ENCODE measurements around the gene C2CD4D.
"Not testable (repeated sequence)": the region's sequence is repeated elsewhere in the genome, so short reads cannot be mapped to it uniquely, and the experiment has no call there.

C2CD4D gene
- 0.70 to 4.3 reads per million in 2 donors for total RNA-seq

- peak; percentile 68 for DNase-seq
These were observed at the start of gene C2CD4D for GRCh38 chr1:151839457-151840403. C2CD4D (minus strand) TSS chr1:151839820; CDS start chr1:151838989, 831 bp downstream.

GRCh38 chr1:151888972-151889570 lies 49.5 kb upstream of the C2CD4D start:
- DNase-seq, result no peak

GRCh38 chr1:151887028-151887427 lies 47.4 kb upstream of the C2CD4D start:
- no peak for DNase-seq

- DNase-seq, result no peak
These were observed 45.9 kb upstream of the C2CD4D start for GRCh38 chr1:151885479-151885878.

- DNase-seq, result not testable (repeated sequence)
These were observed 45.3 kb upstream of the C2CD4D start for GRCh38 chr1:151884879-151885278.

- not testable (repeated sequence) for DNase-seq
These were observed 44.8 kb upstream of the C2CD4D start for GRCh38 chr1:151884445-151884844.

GRCh38 chr1:151883898-151884297 lies 44.3 kb upstream of the C2CD4D start:
- DNase-seq, result not testable (repeated sequence)

GRCh38 chr1:151882918-151883317 lies 43.3 kb upstream of the C2CD4D start:
- DNase-seq, result not testable (repeated sequence)

GRCh38 chr1:151882466-151882865 lies 42.8 kb upstream of the C2CD4D start:
- DNase-seq, result no peak

- DNase-seq, result no peak
These were observed 41.9 kb upstream of the C2CD4D start for GRCh38 chr1:151881479-151881878.

GRCh38 chr1:151875419-151876097 lies 35.9 kb upstream of the C2CD4D start:
- no peak for DNase-seq

- not testable (repeated sequence) for DNase-seq
These were observed 33.2 kb upstream of the C2CD4D start for GRCh38 chr1:151872776-151873175.

GRCh38 chr1:151871284-151872030 lies 31.8 kb upstream of the C2CD4D start:
- DNase-seq, result no peak

GRCh38 chr1:151868486-151868885 lies 28.9 kb upstream of the C2CD4D start:
- no peak for DNase-seq

- DNase-seq, result no peak
These were observed 28.3 kb upstream of the C2CD4D start for GRCh38 chr1:151867765-151868411.

- no peak for DNase-seq
These were observed 27.7 kb upstream of the C2CD4D start for GRCh38 chr1:151867321-151867720.

GRCh38 chr1:151864411-151864810 lies 24.8 kb upstream of the C2CD4D start:
- DNase-seq, result no peak

- no peak for DNase-seq
These were observed 23.0 kb upstream of the C2CD4D start for GRCh38 chr1:151862604-151863003.

- no peak for DNase-seq
These were observed 21.0 kb upstream of the C2CD4D start for GRCh38 chr1:151860504-151861187.

GRCh38 chr1:151859891-151860293 lies 20.3 kb upstream of the C2CD4D start:
- no peak for DNase-seq

- no peak for DNase-seq
These were observed 19.5 kb upstream of the C2CD4D start for GRCh38 chr1:151858886-151859665.
